K562 (cell line): ENCODE data around the gene MATN1. TPM values are rescaled to one million over a fixed set of nuclear protein-coding genes. Genes with fewer than 3 reads are reported as not detected.

ENCODE experiments used
- ARHGAP35 ChIP-seq: fragments of 450-650 bp; IDR thresholded peaks from 2 replicates; pipeline ENCODE4 v1.6.1; 2018; ENCODE audit not compliant: partially characterized antibody
- E4F1 ChIP-seq: fragments of 250-450 bp; sonication (Bioruptor Pico); IDR thresholded peaks from 2 replicates; pipeline ENCODE4 v1.5.0; 2021; ENCODE audit warnings: mild to moderate bottlenecking, borderline replicate concordance
- ELK1 ChIP-seq: sonication (generic); formaldehyde crosslinking; IDR thresholded peaks from 2 replicates; pipeline ENCODE4 v1.8.1; 2022; ENCODE audit warnings: missing genetic modification reagents
- FOS ChIP-seq: IDR thresholded peaks from 3 replicates; pipeline ENCODE4 v1.6.1; 2011; ENCODE audit not compliant: insufficient read length; ENCODE audit errors: extremely low read depth
- HCFC1 ChIP-seq: IDR thresholded peaks from 2 replicates; pipeline ENCODE4 v1.6.1; 2012; ENCODE audit warnings: low read depth, low read length, improper control_type of control experiment
- KDM1A ChIP-seq, 2 experiments: fragments of 450-650 bp; IDR thresholded peaks; 2 replicates each; pipeline ENCODE4 v1.6.1; 2016; ENCODE audit warnings: mild to moderate bottlenecking in 2 of 2
- MNT ChIP-seq, 2 experiments: fragments of 450-650 bp; conservative IDR thresholded peaks; 2 replicates each; pipeline ENCODE4 v1.6.1; 2017; ENCODE audit warnings: mild to moderate bottlenecking in 2 of 2, moderate library complexity in 2 of 2
- MTA3 ChIP-seq: fragments of 450-650 bp; formaldehyde crosslinking; IDR thresholded peaks from 2 replicates; pipeline ENCODE4 v1.6.1; 2017; ENCODE audit warnings: mild to moderate bottlenecking, borderline replicate concordance
- NFIX ChIP-seq: fragments of 250-450 bp; sonication (Bioruptor Pico); IDR thresholded peaks from 2 replicates; pipeline ENCODE4 v1.4.0; 2020; ENCODE audit warnings: low read depth, mild to moderate bottlenecking, moderate library complexity
- TFAP4 ChIP-seq: sonication (generic); formaldehyde crosslinking; IDR thresholded peaks from 2 replicates; pipeline ENCODE4 v1.8.0; 2022; ENCODE audit warnings: missing genetic modification reagents, mild to moderate bottlenecking, moderate library complexity, borderline replicate concordance
- ZC3H11A ChIP-seq: IDR thresholded peaks from 2 replicates; pipeline ENCODE4 v1.6.1; 2012; ENCODE audit warnings: low read depth, low read length, improper control_type of control experiment
- ZNF347 ChIP-seq: fragments of 450-650 bp; formaldehyde crosslinking; IDR thresholded peaks from 2 replicates; pipeline ENCODE4 v1.4.0; 2020; ENCODE audit warnings: low read depth, mild to moderate bottlenecking, moderate library complexity
- ZNF512 ChIP-seq: IDR thresholded peaks from 2 replicates; pipeline ENCODE4 v1.6.1; 2016; ENCODE audit warnings: missing genetic modification characterization, missing compliant biosample characterization
- ZNF551 ChIP-seq: fragments of 250-450 bp; sonication (Bioruptor Pico); IDR thresholded peaks from 2 replicates; pipeline ENCODE4 v1.5.0; 2021; ENCODE audit warnings: mild to moderate bottlenecking, moderate library complexity
- polyA plus RNA-seq, 8 experiments: library from polyadenylated mRNA; depleted of rRNA in 4 of 8; stranded (reverse) in 5 of 8; unstranded in 3 of 8; fragments of >200 nt; fragmentation: Nextera tagmentation in 2 of 8; fragmentation: Illumina TruSeq in 1 of 8; extraction: Ambion mirVana in 2 of 8; extraction: Trizol in 1 of 8; gene quantifications; 2 replicates each; pipeline versions ENCODE4 v1.2.1 to v1.2.3, GENCODE V29; 2011 to 2014; ENCODE audit warnings: inconsistent platforms in 1 of 8, missing spikeins in 1 of 8
- total RNA-seq, 7 experiments: library from RNA; depleted of rRNA in 6 of 7; stranded (reverse); fragments of >200 nt in 6 of 7; fragmentation: Illumina TruSeq in 2 of 7; extraction: Trizol in 2 of 7; gene quantifications; 2 replicates each; pipeline versions ENCODE4 v1.2.1 to v1.2.3, GENCODE V29; 2011 to 2021; ENCODE audit warnings: low replicate concordance in 1 of 7

MATN1 gene
- total and polyA plus RNA-seq, 9 of the 15 experiments (the other 6 are each of a cell fraction or from before 2014, with no cell fraction given): 0.10 to 2.3 (median 1.2) TPM

- no peak for TF ChIP-seq MNT (conservative IDR thresholded peaks at IDR 0.05)
- TF ChIP-seq FOS: no peak
- TF ChIP-seq TFAP4 (CRISPR knock-in tag): peak; percentile 34; the same call in 1 of the 2 replicates
- no peak for TF ChIP-seq HCFC1
- no peak for TF ChIP-seq ARHGAP35
- no peak for TF ChIP-seq E4F1 (CRISPR knock-in tag)
- TF ChIP-seq ZC3H11A: no peak
- TF ChIP-seq ZNF347 (CRISPR knock-in tag): no peak
- no peak for TF ChIP-seq ZNF551
- no peak for TF ChIP-seq NFIX (CRISPR knock-in tag)
- no peak for TF ChIP-seq ELK1 (CRISPR knock-in tag)
- no peak for TF ChIP-seq MTA3
- TF ChIP-seq ZNF512 (tag): no peak
- TF ChIP-seq KDM1A (IDR thresholded peaks at IDR 0.05): no peak
Measured at GRCh38 chr1:30746212-30747032, 23.0 kb upstream of the MATN1 start (continued).
